Right forelimb (tissue), 1 donor: ENCODE results near the gene LRRC36.

Experiments used
- DNase-seq: peaks from one replicate; pipeline ENCODE4 v3.0.0-alpha.2; 2018

The LRRC36 gene

DNA sequence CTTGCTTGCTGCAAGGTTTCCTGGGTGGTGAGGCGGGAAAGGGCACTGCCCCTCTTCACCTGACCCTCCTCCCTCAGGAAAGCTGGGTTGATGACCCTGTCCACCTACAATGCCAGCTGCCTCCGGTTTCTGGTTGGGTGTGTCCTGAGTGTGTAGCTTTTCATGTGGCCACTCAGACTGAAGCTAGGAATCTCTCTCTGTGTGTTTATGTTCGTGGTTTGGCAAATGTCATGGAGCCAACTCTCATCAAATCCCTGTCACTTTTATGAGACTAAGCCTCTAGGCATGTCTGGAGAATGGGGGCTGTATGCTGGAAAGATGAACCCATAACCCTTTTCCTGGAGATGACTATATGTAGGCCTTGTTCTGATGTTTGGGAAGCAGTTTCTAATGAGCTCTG is 30.2 kb upstream of the LRRC36 start:
- DNase-seq: no peak

DNA sequence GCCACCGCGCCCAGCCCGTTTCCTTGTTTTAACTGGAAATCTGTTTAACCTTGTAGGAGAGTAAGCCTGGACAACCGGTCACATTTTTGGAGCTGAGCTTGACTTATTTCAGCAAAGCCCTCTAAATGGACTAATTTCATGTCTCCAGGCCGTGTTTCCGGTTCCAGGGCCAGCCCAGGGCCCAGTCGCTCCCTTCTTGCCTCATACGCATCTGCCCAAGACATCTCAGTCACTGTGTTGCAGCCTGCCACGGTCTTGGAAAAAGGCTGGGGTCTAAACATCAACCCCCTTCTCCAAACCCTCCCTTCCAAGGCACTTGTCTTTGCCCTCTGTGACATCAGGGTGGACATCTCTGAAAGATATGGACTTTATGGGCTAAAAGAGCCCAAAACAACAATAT is 28.3 kb upstream of the LRRC36 start:
- DNase-seq: no peak

DNA sequence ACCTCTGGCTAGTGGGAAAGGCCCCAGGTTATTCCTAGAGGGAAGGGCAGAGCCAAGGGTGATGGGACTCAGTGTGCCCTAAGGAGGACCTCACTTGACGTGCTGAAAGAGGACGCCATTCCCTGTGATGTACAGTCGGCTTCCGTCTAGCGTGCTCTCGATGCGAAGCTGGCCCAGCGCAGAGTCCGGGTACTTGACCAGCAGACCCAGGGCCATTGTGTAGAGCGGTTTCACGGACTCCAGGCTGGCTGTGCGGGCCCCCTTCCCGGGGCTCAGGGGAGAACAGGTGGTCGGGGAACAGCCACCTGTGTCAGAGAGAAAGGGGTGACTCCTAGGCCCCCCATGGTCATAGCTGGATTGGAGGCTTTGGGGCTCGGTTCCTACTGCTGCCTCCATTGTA is 27.3 kb upstream of the LRRC36 start:
- no peak for DNase-seq

DNA sequence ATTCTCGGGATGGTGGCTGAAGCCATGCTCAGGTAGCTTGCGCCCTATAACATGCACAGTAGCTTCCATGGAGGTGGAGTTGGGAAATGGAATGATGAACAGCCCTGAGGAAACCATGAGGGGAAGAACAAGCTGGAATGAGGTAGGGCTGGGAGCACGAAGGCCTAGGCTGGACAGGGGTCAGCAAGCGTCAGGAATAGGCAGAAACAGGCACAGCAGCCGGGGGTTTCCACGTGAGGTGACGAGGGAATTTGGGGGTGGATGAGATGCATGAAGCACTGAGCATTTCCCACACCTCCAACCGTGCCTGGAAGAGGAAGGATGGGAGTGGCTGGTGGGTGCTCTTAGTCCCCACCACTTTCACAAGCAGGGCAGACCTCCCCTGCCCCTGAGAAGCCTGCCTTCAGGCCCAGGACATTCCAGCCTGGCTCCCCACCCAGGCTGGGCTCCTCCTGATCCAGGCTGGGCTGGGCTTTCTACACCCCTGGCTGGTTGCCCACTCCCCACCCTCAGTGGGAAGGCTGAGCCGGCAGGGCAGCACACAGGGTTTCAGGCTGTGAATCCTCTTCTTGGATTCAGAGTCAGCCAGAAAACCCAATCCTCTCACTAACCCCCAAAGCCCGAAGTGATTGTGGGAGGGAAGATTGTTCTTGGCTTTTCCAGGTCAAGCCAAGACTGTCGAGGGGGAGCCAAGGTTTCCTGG is 25.4 kb upstream of the LRRC36 start:
- DNase-seq: peak; percentile 80

- DNase-seq: no peak
Measured at GRCh38 chr16:67302076-67302475, 24.5 kb upstream of the LRRC36 start.

DNA sequence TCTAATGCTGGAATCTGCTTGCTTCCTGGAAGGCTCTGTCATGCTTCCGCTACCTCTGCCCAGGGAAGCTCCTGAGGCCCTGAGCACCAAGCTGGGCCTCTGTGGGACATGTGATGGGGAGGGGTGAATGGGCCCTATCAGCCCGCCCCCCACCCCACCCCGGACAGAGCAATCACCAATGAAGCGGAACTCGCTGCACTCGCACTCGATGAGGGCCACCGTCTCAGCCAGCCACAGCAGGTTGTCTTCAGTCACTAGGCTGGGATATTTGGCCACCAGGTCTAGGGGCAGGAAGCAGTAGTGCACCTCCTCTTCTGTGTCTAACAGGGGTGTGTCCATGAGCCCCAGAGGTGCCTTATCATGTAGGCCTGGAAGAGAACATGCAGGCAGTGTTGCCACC is 23.6 kb upstream of the LRRC36 start:
- no peak for DNase-seq

DNA sequence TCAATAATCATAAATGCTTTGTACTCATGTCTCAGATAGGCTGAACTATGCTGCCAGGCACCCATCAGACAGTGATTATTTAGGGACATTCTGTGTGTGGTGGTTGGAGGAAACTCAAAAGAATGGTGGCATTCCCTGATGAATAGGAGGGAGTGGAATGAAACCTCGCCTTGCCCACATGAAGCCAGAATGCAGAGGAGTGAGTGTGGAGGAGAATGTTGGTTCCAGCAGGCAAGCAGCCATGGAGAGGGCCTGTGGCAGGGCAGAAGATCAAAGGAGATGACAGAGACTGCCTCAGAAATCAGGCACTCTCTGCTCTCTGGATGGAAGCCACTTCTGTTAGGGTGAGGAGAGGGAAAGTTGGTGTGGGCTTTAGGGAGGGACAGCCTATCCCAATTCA is 22.6 kb upstream of the LRRC36 start:
- DNase-seq: no peak

DNA sequence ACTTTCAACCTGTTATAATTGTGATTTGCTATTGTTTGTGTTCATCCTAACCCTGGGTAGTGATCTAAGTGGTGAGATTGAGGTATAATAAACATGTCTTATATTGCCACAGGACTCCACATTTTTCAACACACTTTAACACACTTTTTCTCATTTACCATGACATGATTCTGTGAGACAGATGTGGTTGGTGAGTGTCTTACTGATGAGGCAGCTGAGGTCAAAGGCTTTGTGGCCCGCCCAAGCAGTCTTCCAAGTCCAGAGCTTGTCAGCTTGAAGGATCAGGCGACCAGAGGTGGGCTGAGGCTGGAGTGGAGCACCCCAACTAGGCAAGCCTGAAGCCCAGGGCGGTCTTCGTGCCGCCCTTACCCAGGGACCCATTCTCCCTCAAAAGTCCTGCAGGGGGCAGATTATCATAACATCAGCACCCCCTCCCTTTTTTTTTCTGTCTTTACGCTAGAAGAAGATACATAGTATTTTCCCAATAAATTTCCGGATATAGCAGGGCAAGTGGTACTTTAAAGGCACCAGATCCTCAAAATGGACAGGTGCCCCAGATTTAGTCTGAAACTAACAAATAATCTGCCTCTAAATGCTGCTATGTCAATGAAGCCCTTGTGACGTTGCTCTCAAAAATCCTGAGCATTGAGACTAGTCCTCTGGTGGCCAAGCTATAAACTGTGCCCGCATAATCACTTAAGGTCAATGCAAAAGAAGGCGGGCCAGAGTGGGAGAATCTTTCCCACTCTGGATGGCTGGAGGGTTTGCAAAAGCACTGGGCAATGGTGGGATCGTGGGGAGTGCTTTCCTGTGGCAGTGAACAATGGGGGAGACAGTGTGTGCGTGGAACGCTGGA is 21.2 kb upstream of the LRRC36 start:
- no peak for DNase-seq

DNA sequence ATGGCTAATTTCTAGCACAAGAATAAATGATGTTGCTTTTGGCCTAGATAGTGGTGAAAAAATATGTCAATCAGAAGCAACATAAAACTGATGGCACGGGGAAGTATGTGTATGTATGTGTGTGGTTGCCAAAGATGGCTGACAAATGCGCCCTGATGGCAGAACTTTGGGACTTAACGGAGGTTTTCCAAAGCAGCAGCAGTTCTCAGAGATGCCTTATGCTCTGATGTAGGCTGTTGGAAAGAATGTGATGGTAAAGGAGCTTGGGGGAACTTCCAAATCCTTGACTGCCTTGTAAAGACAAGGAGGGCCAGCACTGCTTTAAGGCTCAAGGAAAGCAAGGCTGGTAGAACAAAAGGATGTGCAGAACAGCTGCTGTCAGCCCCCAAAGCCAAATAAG is 16.1 kb upstream of the LRRC36 start:
- no peak for DNase-seq

GRCh38 chr16:67311607-67312488 is 14.8 kb upstream of the LRRC36 start:
- DNase-seq: no peak

DNA sequence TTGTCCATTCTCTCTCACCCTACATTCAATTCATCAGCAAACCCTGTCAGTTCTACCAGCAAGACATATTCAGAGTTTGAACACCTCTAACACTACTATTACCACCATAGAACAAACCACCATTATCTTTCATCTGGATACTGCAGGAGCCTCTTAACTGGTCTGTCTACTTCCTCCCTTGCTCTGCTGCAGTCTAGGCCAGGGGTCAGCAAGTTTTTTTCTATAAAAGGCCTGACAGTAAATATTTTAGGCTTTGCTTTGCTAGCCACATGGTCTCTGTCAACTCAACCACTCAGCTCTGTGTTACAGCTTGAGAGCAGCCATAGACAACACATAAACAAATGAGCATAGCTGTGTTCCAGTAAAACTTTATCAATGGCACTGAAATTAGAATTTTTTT is 13.9 kb upstream of the LRRC36 start:
- no peak for DNase-seq

- DNase-seq: no peak
Measured at GRCh38 chr16:67317853-67318252, 8.8 kb upstream of the LRRC36 start.

DNA sequence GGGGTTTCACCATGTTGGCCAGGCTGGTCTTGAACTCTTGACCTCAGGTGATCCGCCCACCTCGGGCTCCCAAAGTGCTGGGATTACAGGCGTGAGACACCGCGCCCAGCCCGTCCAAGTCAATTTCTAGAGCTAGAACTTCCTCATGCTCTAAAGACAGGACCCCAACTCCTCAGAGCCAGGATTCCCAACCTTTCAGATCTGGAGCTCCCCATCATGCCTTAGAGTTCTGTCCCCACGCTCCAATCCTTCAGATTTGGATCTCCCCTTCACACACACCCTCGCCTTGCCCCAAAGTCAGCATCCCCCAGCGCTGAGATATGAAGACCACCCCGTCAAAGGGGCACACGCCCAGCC is 522 bp upstream of the LRRC36 start:
- DNase-seq: no peak

DNA sequence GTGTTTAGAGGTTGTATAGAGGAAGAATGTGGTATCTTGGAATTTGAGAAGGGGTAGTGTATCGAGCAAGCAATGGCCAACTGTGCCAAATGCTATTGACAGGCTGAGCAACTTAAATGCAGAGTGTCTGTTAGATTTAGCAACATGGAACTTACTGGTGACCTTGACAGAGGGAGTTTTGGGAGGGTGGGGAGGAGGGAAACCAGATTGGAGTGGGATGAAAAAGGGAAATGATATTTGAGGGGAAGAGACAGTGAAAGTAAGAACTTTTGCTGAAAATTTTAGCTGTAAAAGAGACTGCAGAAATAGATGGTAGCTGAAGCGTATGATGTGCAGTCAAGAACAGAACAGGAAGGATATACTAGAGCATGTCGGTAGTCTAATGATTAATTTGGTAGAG is 1.1 kb downstream of the LRRC36 start:
- DNase-seq: no peak

GRCh38 chr16:67329901-67330300 is 3.3 kb downstream of the LRRC36 start:
- no peak for DNase-seq

- DNase-seq: no peak
Measured at GRCh38 chr16:67333315-67333714, 6.7 kb downstream of the LRRC36 start.

DNA sequence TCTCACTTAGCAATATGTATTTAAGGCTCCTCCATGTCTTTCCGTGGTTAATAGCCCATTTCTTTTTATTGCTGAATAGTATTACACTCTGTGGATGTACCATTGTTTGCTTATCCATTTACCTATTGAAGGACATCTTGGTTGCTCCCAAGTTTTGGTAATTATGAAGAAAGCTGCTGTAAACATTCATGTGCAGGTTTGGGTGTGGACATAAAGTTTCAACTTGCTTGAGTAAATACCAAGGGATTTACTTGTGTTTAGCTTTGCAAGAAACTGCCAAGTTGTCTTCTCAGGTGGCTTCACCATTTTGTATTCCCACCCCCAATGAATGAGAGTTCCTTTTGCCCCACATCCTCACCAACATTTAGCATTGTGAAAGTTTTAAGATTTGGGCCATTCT is 9.5 kb downstream of the LRRC36 start:
- DNase-seq: no peak

DNA sequence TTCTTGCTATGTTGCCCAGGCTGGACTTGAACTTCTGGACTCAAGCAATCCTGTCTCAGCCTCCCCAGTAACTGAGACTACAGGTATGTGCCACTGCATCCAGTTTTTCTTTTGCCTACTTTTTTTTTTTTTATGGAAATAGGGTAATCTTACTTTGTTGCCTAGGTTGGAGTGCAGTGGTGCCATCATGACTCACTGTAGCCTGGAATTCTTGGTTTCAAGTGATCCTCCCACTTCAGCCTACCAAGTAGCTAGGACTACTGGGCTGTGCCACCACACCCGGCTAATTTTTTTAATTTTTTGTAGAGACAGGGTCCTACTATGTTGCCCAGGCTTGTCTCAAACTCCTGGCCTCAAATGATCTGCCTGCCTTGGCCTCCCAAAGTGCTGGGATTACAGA is 10.0 kb downstream of the LRRC36 start:
- DNase-seq: no peak

DNA sequence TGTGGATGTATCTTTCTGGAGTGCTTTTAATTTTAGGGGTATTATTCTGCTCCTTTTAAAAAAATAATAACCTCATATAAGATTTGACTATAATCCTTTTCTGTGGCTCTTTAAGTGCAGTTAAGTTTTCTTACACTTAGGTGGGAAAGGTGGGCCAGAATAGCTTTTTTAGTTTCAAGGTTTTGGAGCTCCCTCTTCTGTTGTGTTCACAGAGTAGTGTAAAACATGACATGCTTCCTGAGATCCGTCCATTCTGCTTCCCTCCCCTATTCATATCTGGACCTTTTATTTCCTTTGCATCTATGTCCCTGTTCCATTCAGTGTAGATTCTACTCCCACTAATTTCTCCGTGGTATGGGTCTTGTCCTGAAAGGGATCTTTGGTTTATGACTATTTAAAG is 12.8 kb downstream of the LRRC36 start:
- no peak for DNase-seq

DNA sequence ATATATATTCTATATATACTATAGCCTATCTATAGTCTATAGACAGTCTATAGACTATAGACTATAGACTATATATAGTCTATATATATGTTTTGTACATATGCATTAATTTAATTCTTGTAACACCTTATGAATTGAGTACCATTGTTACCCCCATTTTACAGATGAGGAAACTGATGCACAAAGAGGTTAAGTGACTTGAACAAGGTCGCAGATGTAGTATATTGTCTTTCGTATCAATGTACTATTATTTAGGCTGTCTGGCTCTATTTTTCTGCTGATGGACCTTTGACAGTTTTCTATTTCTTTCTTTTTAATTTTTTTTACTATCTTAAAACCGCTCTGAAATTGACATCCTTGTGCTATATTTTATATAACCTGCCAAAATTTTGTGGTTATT is 14.6 kb downstream of the LRRC36 start:
- no peak for DNase-seq

- no peak for DNase-seq
Measured at GRCh38 chr16:67342616-67343015, 16.0 kb downstream of the LRRC36 start.

GRCh38 chr16:67345401-67345800 is 18.8 kb downstream of the LRRC36 start:
- DNase-seq: no peak

- DNase-seq: no peak
Measured at GRCh38 chr16:67346341-67346740, 19.7 kb downstream of the LRRC36 start.

GRCh38 chr16:67349172-67349571 is 22.6 kb downstream of the LRRC36 start:
- DNase-seq: no peak
